Neural progenitor cell (in vitro differentiated cells): ENCODE data around the gene OBSL1. TPM values are rescaled to one million over a fixed set of nuclear protein-coding genes. Genes with fewer than 3 reads are reported as not detected.

Experiments used
- DNase-seq: peaks from one replicate; pipeline ENCODE4 v3.0.0-alpha.2; 2016; ENCODE audit warnings: low spot score
- H2AFZ ChIP-seq: fragments of 200-600 bp; sonication (generic); replicated peaks from 2 replicates; pipeline ENCODE4 v1.6.1; 2016; ENCODE audit warnings: antibody characterized with exemption
- H3F3A ChIP-seq: fragments of 200-600 bp; sonication (generic); 2 replicates; pipeline ENCODE4 v1.6.1; 2016; ENCODE audit warnings: antibody characterized with exemption, low read depth
- H3K27ac ChIP-seq: fragments of 200-600 bp; sonication (generic); 2 replicates; pipeline ENCODE4 v1.5.1; 2016; ENCODE audit warnings: mild to moderate bottlenecking
- H3K27me3 ChIP-seq: fragments of 200-600 bp; sonication (generic); 2 replicates; pipeline ENCODE4 v1.6.1; 2016; ENCODE audit warnings: mild to moderate bottlenecking, moderate library complexity
- H3K36me3 ChIP-seq: fragments of 200-600 bp; sonication (generic); 2 replicates; pipeline ENCODE4 v1.5.1; 2016
- H3K4me1 ChIP-seq: fragments of 200-600 bp; sonication (generic); 2 replicates; pipeline ENCODE4 v1.6.1; 2016; ENCODE audit warnings: mixed run types
- H3K4me2 ChIP-seq: fragments of 200-600 bp; sonication (generic); 2 replicates; pipeline ENCODE4 v1.6.1; 2016
- H3K4me3 ChIP-seq: fragments of 200-600 bp; sonication (generic); 2 replicates; pipeline ENCODE4 v1.5.1; 2016
- H3K79me2 ChIP-seq: fragments of 200-600 bp; sonication (generic); 2 replicates; pipeline ENCODE4 v1.6.1; 2016; ENCODE audit warnings: low read depth
- H3K9ac ChIP-seq: fragments of 200-600 bp; sonication (generic); 2 replicates; pipeline ENCODE4 v1.6.1; 2016
- H3K9me3 ChIP-seq: fragments of 200-600 bp; sonication (generic); 2 replicates; pipeline ENCODE4 v1.5.1; 2016; ENCODE audit warnings: low read depth
- H4K20me1 ChIP-seq: fragments of 200-600 bp; sonication (generic); 2 replicates; pipeline ENCODE4 v1.6.1; 2016; ENCODE audit warnings: low read depth
- H3K27ac Mint-ChIP-seq: 3 replicates; pipeline ENCODE4 v1.8.0; 2021; ENCODE audit warnings: mixed read lengths
- H3K27me3 Mint-ChIP-seq: 2 replicates; pipeline ENCODE4 v1.8.0; 2022; ENCODE audit warnings: low read depth, mild to moderate bottlenecking, inconsistent platforms, moderate library complexity, mixed read lengths; ENCODE audit not compliant: insufficient read depth
- H3K36me3 Mint-ChIP-seq: 3 replicates; pipeline ENCODE4 v1.8.0; 2021; ENCODE audit warnings: mixed read lengths
- H3K4me1 Mint-ChIP-seq: 3 replicates; pipeline ENCODE4 v1.8.0; 2021; ENCODE audit warnings: mixed read lengths
- H3K4me3 Mint-ChIP-seq: 3 replicates; pipeline ENCODE4 v1.8.0; 2021; ENCODE audit warnings: mild to moderate bottlenecking, moderate library complexity, mixed read lengths
- H3K9me3 Mint-ChIP-seq: 3 replicates; pipeline ENCODE4 v1.8.0; 2020; ENCODE audit warnings: mixed read lengths
- EZH2 ChIP-seq: fragments of 200-600 bp; sonication (generic); IDR thresholded peaks from 2 replicates; pipeline ENCODE4 v1.6.1; 2017; ENCODE audit warnings: antibody characterized with exemption, mild to moderate bottlenecking, moderate library complexity
- EZH2phosphoT487 ChIP-seq: fragments of 200-600 bp; sonication (generic); IDR thresholded peaks from 2 replicates; pipeline ENCODE4 v1.6.1; 2017; ENCODE audit warnings: antibody characterized with exemption
- total RNA-seq: library from RNA; depleted of rRNA; stranded (reverse); fragments of >200 nt; gene quantifications from 2 replicates; pipeline ENCODE4 v1.2.3, GENCODE V29; 2015; ENCODE audit warnings: low replicate concordance
- TF ChIP-seq, protein P1 (sequence below): fragments of 200-600 bp; sonication (generic); IDR thresholded peaks from 2 replicates; pipeline ENCODE4 v1.5.1; 2017; ENCODE audit warnings: antibody characterized with exemption, mild to moderate bottlenecking

Gene OBSL1
- total RNA-seq, 1 donor from 2014 or later: 31.0 TPM

- peaks cover 9% of the 10 kb centered on the region for H3K36me3 Mint-ChIP-seq
- no peak for DNase-seq
- Histone ChIP-seq H3K27me3 (peaks cover 11% of the 10 kb centered on the region), H3K79me2 (no peaks in the 10 kb centered on the region), H3K9ac (no peak overlapping the region), H3K36me3 (no peaks in the 10 kb centered on the region), H3K27ac (no peak overlapping the region), H3F3A (peaks cover 5% of the 10 kb centered on the region), H2AFZ (no peak overlapping the region), H4K20me1 (peaks cover 11% of the 10 kb centered on the region), H3K4me1 (peaks cover 25% of the 10 kb centered on the region), H3K9me3 (no peaks in the 10 kb centered on the region), H3K4me2 (peak overlapping the region; percentile 54), H3K4me3 (no peak overlapping the region)
- no peaks in the 10 kb centered on the region for H3K9me3 Mint-ChIP-seq
- no peak overlapping the region for H3K4me3 Mint-ChIP-seq
- no peak for TF ChIP-seq EZH2
- TF ChIP-seq, protein P1, sequence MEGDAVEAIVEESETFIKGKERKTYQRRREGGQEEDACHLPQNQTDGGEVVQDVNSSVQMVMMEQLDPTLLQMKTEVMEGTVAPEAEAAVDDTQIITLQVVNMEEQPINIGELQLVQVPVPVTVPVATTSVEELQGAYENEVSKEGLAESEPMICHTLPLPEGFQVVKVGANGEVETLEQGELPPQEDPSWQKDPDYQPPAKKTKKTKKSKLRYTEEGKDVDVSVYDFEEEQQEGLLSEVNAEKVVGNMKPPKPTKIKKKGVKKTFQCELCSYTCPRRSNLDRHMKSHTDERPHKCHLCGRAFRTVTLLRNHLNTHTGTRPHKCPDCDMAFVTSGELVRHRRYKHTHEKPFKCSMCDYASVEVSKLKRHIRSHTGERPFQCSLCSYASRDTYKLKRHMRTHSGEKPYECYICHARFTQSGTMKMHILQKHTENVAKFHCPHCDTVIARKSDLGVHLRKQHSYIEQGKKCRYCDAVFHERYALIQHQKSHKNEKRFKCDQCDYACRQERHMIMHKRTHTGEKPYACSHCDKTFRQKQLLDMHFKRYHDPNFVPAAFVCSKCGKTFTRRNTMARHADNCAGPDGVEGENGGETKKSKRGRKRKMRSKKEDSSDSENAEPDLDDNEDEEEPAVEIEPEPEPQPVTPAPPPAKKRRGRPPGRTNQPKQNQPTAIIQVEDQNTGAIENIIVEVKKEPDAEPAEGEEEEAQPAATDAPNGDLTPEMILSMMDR: peak; percentile 12
- H3K27me3 Mint-ChIP-seq: peaks cover 11% of the 10 kb centered on the region
- no peak overlapping the region for H3K27ac Mint-ChIP-seq
- peaks cover 36% of the 10 kb centered on the region for H3K4me1 Mint-ChIP-seq
These were observed 33.5 kb downstream of the OBSL1 start for GRCh38 chr2:219537657-219538488.

DNA sequence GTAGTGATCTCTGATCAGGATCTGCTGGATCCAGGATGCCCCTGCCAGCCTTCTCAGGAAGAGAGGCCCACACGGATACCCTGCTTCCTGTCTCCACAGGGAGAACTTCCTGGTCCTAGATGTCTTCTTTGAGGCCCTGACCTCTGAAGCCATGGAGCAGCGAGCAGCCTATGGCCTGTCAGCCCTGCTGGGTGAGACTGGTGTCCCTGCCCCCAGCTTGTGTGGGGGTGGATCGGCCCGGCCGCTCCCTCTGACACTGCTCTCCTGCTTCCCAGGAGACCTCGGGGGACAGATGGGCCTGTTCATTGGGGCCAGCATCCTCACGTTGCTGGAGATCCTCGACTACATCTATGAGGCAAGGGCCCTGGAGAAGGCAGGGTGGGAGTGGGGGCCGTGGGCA is 34.4 kb downstream of the OBSL1 start:
- Mint-ChIP-seq H3K27me3 (peaks cover 4% of the 10 kb centered on the region), H3K27ac (peak overlapping the region; percentile 63)
- no peak overlapping the region for H3K27ac ChIP-seq

GRCh38 chr2:219536425-219536824 is 34.9 kb downstream of the OBSL1 start:
- Mint-ChIP-seq H3K9me3 (no peaks in the 10 kb centered on the region), H3K4me3 (no peak overlapping the region), H3K27ac (no peak overlapping the region), H3K27me3 (peaks cover 6% of the 10 kb centered on the region), H3K4me1 (peaks cover 29% of the 10 kb centered on the region), H3K36me3 (peaks cover 9% of the 10 kb centered on the region)
- Histone ChIP-seq H3K79me2 (no peaks in the 10 kb centered on the region), H3K4me2 (no peak overlapping the region), H3K27me3 (no peaks in the 10 kb centered on the region), H4K20me1 (peaks cover 4% of the 10 kb centered on the region), H3K4me1 (peaks cover 17% of the 10 kb centered on the region), H3K4me3 (no peak overlapping the region), H3K9me3 (no peaks in the 10 kb centered on the region), H3K27ac (no peak overlapping the region), H3K36me3 (no peaks in the 10 kb centered on the region), H3K9ac (no peak overlapping the region), H2AFZ (no peak overlapping the region), H3F3A (no peaks in the 10 kb centered on the region)
- no peak for DNase-seq
- TF ChIP-seq EZH2 (no peak), EZH2phosphoT487 (no peak)
- TF ChIP-seq, protein P1: no peak

More for the DNA sequence above, 34.4 kb downstream of the OBSL1 start:
- no peak overlapping the region for H3K9ac ChIP-seq
- H3K4me3 Mint-ChIP-seq: no peak overlapping the region
- no peaks in the 10 kb centered on the region for H3K36me3 ChIP-seq
- peaks cover 4% of the 10 kb centered on the region for H4K20me1 ChIP-seq
- H3K36me3 Mint-ChIP-seq: peaks cover 9% of the 10 kb centered on the region
- H3K4me3 ChIP-seq: no peak overlapping the region
- peaks cover 29% of the 10 kb centered on the region for H3K4me1 Mint-ChIP-seq
- no peak for TF ChIP-seq EZH2phosphoT487
- TF ChIP-seq, protein P1: no peak
- TF ChIP-seq EZH2: no peak
- no peak for DNase-seq
- no peaks in the 10 kb centered on the region for H3K9me3 Mint-ChIP-seq
- no peaks in the 10 kb centered on the region for H3K9me3 ChIP-seq
- H3K27me3 ChIP-seq: peaks cover 2% of the 10 kb centered on the region
- no peak overlapping the region for H3K4me2 ChIP-seq
- peaks cover 18% of the 10 kb centered on the region for H3K4me1 ChIP-seq
- no peak overlapping the region for H2AFZ ChIP-seq
- H3F3A ChIP-seq: no peaks in the 10 kb centered on the region
- H3K79me2 ChIP-seq: no peaks in the 10 kb centered on the region
